Cortex of kidney (tissue), 1 donor: Measurements from ENCODE around the gene OR10P1.

Experiments
- DNase-seq: peaks from one replicate; lab custom pipeline; 2025; lab: John Stamatoyannopoulos, UW

Gene OR10P1

DNA sequence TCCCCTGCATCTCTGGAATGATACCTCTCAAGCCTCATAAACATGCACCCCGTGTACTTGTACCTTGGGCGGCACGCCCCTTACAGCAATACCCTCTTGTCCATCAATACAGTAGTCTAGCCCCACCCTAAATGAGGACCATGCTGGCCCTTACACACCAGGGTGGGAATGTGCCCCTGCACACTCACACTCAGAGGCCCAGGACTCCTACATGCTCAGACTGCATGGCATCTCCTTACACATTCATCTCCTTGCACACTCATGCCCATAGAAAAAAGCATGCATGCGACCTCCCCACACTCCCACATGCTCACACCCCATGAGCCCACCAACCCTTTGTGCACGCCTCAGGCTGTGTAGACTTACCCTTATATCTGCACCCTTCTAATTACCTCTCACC lies 49.0 kb downstream of the OR10P1 start:
- DNase-seq = no peak

DNA sequence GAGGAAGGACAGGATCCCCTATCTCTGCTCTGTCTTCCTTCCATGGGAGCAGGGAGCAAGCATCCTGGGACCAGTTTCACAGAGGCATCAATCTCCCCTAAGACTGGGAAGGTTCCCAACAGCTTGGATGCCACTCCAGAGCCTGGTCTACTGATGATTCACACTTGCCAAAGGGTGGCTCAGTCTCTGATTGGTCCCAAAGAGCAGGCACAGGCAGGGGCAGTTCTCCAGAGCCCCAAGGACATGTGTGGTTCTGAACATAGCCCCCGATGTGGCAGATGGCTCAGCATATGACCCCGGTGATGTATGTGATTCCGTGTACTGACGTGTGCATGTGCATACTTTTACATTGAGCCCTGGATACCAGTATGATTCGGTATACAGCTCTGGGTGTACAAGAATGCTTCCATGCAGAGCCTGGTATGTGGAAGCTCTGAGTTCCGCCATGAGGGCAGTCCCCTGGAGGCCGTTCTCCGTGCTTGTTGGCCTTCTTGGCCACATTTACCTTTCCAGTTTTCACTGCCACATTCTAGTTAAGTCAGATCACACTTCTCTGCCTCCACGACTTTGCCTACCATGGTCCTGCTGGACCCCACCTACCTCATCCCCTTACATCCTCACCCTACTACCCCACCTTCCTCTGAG lies 49.8 kb downstream of the OR10P1 start:
- no peak for DNase-seq
